ENCODE data around the gene ARL15.

- TF ChIP-seq CTCF (IDR thresholded peaks at IDR 0.05) = no peak
- TF ChIP-seq POLR2A (IDR thresholded peaks at IDR 0.05) = no peak
- TF ChIP-seq POLR2AphosphoS5 (IDR thresholded peaks at IDR 0.05; ENCODE audit: insufficient read depth in 1 of 2, low read depth in 1 of 2) = no peak
Observed at GRCh38 chr5:54301220-54301619, 9.2 kb downstream of the ARL15 start.

Measured in vagina (tissue), 2 donors.